Esophagus mucosa (tissue), 1 donor: ENCODE data around the gene TSPYL6. TPM values are rescaled to one million over a fixed set of nuclear protein-coding genes. Genes with fewer than 3 reads are reported as not detected.

Experiments used
- ATAC-seq: fragments of 200-7000 bp; cut with Tn5 transposase; one replicate; pipeline ENCODE4 v1.9.1; 2020
- total RNA-seq: library from RNA; stranded (reverse); gene quantifications from one replicate; pipeline ENCODE4 v1.2.4, GENCODE V29; 2023
- donor health status: DM: yes; HTN: yes; CAD: no.

The TSPYL6 gene
- total RNA-seq, 1 donor from 2014 or later: not detected

DNA sequence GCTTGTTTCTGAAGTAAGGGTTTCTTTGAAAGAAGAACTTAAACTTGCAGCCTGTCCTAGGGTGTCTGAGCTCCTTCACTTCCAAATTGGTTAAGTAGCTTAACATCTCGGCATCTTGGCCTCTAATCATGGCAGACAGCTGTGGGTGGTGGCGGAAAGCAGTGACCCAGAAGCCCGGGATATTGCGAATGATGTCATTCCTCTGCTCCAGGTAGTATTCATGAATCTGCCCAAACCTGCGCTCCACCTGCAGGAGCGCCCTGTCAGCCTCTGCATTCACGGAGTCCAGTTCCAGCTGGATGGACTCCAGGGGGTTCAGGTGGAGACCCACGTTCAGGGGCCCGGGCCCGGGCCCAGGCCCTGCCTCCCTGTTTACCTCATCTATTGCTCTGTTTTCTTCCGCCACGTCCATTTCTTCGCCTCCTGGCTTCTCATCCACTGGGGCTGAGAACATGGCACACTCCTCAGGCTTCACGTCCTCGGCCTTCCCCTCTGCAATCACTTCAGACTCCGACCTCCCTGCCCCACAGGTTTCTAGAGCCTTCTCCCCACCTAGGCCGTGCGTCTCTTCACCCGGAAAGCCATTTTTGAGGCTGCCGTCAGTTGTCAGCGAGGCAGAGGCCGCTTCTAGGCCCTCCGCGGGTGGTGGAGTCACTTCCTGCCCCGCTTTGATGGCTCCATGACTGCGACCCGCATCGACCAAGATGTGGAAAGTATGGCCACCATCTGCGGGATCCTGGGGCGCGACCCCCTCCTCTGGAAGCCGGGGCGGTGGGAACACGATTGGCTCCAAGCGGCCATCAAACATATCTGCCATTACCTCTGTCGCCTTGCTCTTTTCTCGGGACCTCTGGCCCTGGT, 569 bp downstream of the TSPYL6 start:
- no peak for ATAC-seq

DNA sequence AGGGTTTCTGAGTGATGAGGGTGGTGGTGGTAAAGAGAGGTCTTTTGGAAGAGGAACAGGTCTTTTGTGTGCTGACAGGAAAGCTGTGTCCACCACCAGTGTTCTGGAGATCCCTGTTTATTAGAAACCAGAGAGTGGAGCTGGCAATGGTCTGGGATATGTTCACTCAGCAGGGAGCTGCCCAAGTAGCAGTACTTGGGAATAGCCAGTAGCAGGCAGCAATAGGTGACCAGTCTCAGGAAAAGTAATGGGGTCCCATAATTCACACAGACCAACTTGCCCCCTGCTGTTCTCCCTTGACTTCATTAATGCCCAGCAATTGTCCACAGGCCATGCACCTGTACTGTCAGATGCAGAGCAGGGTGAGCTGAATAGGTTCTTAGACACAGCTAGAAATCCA, 1.8 kb downstream of the TSPYL6 start:
- no peak for ATAC-seq

DNA sequence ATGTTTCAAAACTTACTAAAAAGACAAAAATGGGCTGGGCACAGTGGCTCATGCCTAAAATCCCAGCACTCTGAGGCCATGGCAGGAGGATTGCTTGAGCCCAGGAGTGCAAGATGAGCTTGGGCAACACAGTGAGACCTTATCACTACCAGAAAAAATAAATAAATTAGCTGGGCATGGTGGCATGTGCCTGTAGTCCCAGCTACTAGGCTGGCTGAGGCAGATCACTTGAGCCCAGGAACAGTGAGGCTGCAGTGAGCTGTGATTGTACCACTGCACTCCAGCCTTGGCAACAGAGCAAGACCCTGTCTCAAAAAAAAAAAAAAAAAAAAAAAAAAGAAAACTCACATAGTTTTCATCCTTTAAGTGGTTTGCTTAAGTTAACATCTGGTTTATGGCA, 6.4 kb downstream of the TSPYL6 start:
- no peak for ATAC-seq

DNA sequence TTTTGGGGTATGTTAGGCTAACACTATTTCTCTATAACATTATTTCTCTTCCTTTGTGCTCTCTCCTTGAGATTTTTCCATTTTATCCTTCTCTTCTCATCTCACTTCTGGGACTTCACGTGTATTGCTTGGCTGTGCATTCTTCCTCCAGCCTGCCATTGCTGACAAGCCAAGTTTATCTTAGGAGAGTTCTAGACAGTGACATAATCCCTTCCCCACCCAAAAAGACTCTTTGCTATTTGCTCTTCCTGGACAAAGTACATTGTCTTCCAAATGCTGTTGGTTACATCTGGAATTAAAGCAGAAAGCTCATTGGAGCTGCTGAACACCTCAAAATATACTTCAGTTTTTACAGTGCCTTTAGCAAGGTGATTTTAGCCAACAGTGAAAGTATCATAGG, 8.9 kb downstream of the TSPYL6 start:
- no peak for ATAC-seq

DNA sequence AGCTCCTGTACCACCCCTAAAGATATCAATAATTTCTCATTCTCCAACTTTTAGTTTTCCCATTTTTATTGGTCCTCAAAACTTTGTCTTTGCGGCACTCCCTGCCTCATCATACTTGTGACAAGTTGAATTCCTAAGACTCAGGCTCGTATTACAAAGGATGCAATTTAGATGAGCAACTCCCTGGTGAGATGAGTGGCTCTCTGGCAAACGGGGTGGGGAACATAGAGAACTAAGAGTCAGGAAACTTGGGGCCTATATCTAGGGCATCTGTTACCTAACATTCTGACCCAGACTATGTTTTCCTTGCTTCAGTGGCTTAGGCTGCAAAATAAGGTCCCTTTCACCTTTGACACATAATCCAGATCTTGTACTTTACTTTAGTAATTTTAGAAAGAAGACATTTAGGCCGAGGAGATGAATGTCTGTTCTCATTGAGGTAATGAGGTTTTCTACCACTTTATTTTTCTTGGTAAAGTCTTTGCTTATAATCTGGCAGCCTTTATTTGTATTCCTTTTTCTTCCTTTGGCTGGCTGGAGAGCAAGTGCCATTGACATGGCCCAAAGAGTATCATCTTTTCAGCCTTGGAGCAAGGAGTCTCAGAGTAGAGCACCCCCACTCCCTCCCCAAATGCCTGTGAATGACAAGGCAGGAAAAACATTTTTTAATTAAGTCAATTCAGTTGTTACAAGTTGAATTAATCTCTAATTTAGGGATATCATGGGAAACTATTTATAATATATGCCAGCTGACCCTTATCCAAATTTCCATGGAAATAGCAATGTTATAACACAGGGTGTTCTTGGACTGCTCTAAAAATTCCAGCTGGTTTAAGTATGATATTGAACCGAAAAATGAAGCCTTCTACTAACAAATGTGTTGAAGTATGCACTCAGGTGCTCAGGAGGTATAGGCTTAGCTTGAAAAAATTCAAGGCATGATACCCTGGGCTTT, 15.2 kb downstream of the TSPYL6 start:
- no peak for ATAC-seq

DNA sequence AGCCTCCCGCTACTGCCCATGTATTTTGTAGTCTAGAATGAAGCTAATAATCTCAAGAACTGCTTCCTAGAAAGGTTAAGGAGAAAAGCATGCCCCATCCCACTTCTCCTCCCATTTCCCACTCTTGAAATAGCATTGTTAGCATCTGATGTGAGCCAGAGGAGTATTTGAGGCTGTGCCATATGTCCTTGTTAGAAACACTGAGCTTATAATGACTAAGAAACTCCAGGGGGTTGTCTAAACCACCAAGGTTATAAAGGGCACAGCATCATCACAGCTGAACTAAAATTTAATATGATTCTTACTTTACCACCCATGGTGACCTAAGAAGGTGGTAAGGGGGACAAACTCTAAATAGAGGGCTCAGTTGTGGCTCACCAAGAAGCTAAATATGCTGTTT, 16.6 kb downstream of the TSPYL6 start:
- ATAC-seq: no peak

DNA sequence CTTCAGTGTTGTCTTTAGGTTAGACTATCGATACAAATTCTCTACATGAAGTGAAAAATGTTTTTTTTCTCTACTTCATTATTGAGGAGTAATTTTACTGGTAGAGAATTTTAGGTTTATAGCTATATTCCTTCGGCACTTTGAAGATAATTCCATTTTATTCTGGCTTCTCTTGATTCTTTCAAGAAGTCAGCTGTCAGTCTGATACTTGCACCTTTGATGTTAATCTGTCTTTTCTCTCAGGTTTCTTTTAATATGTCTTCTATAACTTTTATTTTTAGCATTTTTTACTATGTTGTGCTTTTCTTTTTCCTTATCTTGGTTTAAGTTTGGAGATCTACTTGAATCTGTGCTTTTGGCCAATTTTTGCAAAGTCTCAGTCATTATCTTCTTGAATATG, 18.6 kb downstream of the TSPYL6 start:
- no peak for ATAC-seq

DNA sequence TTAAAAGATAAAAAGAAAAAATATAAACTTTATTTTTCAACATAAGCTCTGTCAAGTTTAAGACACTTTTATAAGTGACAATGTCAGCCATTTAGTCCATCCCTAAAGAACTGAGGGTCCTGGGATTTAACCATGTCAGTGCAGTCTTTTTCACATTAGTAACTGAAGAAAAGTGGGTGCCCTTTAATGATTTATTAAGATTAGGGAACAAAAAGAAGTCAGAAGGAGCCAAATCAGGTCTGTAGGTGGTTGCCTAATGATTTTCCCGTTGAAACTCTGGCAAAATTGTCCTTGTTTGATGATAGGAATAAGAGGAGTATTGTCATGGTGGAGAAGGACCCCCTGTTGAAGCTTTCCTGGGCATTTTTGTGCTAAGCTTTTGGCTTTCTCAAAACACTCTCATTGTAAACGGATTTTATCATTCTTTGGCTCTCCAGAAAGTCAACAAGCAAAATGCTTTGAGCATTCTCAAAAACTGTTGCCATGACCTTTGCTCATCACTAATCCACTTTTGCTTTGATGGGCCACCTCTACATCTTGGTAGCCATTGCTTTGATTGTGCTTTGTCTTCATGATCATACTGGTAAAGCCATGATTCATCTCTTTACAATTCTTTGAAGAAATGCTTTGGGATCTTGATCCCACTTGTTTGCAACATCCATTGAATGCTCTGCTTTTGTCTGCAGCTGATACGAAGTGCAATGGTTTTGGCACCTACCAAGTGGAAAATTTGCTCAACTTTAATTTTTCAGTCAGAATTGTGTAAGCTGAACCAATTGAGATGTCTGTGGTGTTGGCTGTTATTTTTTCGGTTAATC, 22.0 kb downstream of the TSPYL6 start:
- no peak for ATAC-seq

DNA sequence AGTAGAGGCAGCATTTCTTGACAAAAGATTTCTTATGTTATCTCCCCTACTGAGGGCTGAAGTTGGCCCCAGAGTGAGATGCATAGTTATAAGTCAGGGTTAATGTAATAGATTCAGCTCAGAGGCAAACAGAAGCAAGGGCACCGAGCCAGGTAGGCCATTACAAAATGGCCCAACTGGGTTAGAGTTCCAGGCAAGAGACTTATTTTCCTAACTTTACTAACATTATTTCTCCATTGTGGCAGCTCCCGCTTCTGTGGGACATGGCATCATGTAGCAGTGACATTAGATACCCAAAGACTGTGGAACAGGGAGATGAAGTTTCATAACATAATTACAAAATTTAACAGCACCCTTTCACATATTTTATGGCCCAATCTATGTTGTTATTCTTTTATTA, 27.1 kb downstream of the TSPYL6 start:
- no peak for ATAC-seq

DNA sequence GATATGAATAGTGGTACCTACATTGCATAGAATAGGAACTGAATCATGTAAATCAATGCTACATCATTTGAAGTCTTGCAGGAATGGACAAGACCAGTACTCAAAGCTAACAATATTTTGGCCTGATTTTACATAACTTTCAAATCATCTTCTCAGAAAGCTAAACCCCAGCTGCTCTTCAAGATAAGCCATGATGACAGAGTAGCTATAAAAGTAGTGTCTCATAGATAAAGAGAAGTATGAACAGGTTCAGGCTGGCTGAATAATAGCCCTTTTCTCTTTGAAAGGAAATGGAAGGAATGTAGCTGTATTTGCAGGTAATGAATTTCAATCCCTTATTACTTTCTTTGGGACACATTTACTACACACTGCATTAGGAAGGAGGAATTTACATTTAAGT, 28.2 kb downstream of the TSPYL6 start:
- ATAC-seq: no peak

DNA sequence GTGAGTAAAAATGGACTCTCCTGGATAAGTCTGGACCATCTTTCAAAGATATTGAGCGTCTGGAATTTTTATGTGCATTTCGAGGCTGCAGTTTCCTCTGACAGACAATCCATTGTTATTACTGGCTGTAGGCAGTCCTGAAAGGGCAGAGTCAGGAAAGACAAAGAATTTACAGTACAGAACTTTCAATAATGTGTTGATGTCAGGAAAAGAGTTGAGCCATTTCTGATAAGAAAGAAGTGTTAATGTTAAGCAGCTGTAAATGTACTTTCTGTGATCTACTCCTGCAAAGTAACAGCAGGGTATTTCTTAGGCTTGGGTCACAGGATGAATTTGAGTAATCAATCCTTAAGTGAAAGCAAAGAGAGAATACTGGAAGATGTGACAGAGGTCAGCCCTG, 29.8 kb downstream of the TSPYL6 start:
- no peak for ATAC-seq

DNA sequence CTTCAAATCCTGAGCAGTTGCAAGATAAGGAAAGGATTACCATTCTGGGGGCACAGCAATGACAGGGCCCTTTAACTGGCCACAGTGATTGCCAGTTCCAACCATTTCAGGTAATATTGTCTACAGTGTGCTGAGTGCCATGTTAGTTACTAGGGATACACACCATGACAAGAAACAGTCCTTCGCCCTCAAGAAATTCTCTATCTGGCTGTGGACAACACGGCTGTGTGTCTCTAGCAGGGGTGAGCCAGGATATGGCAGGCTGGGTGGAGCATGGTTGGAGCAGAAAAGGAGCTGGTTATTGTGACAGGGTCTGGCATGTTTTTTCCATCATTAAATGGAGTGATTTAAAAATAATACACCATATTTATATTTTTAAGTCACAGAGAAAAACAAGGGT, 31.0 kb downstream of the TSPYL6 start:
- ATAC-seq: no peak

DNA sequence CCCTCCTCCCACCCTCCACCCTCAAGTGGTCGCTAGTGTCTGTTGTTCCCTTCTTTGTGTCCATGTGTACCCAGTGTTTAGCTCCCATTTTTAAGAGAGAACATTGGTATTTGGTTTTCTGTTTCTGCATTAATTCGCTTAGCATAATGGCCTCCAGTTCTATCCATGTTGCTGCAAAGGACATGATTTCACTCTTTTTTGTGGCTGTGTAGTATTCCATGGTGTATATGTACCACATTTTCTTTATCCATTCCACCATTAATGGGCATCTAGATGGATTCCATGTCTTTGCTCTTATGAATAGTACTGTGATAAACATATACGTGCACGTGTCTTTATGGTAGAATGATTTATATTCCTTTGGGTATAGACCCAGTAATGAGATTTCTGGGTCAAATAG, 42.9 kb downstream of the TSPYL6 start:
- ATAC-seq: no peak

DNA sequence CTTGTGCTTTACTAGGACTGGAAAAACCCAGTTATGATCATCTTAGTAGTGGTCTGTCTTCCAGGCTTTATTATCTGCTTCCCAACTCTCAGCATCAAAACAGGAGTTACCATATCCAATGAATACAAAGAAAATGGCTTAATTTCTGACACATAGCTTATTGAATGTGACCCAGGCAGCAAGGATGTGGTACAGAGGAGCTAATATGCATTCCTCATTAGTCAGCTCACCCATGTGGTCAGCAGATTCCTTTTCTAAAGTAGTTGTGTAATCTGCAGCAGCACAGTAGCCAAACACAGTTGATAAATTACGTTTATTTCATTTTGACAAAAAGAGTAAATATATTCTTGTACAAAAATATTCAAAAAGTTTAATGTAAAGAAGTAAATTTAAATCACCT, 43.6 kb downstream of the TSPYL6 start:
- no peak for ATAC-seq

DNA sequence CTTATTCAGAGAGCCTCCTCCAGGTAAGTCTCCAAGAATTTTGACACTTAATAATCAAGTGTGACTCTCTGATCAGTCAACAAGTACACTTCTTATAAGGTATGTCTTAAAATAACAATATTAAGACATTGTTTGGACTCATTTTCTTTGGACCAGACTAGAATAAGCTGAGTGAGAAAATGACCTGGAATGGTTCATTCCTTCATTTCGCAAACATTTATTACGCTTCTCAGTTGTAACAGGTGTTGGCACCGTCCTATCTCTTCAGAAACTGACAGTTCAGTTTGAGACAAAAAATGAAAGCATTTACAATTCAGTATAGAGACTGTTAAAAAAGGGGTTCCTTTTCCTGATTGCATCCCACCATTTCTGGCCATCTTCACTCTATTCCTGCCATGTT, 46.6 kb downstream of the TSPYL6 start:
- no peak for ATAC-seq

DNA sequence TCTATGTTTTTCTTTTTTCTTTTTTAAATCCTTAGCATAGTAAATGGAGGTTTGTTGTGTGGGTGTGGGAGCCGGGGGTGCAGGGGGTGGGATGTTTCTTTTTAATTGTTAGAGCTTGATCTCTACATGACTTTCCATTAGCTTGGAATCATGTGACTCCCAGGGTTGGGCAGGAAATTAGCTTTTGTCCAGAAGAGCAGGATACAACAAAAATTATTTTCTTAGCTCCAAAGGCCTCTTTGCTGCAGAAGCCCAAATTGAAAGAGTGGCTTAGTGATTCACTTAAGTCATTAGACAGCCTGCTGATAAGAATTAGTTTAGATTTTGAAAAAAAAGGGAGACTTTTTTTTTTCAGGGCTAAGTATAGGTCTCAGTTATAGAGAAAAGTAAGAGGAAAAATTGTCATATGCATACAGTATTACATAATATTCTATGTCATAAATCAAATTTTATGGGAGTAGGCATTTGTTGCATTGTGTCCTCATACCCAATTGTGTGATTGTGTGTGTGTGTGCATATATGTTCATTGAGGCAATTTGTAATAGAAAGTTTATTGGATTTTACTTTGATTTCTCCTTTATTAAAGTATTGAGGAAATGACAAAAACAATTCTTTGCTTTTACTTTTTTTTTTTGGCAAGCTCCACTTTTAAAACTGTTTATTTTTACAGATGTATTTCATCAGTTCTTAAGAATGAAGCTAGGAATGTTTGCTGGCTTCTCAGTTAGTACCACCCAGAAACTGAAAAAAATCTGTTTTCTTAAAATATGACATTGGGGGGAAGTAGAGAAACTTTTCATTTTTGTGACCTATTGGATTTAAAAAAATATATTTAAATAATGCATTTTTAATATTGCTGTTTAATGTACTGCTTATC, 47.4 kb downstream of the TSPYL6 start:
- no peak for ATAC-seq

DNA sequence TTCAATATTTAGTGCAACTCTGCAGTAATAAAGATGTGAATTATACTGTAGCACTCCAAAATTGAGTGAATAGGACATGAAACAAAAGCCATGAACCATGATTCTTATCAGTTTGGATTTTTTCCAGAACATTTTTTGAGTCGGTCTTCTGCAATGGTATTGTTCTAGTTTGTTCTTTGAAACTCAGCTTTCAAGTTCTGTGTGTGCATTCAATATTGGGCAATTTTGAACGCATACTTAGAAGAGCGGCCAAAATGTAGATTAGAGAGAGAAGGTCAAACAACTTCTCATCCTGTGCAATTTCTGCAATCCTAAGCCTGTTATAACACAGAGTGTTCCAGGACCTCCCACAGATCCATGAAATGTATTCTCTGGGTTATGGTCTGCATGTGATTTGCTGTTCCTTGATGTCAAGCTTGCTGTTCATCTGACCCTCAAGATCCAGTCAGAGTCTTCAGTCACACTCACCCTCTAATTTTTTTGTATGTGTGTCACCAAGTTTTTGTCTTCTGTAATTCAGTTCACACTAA, 48.3 kb downstream of the TSPYL6 start:
- no peak for ATAC-seq

DNA sequence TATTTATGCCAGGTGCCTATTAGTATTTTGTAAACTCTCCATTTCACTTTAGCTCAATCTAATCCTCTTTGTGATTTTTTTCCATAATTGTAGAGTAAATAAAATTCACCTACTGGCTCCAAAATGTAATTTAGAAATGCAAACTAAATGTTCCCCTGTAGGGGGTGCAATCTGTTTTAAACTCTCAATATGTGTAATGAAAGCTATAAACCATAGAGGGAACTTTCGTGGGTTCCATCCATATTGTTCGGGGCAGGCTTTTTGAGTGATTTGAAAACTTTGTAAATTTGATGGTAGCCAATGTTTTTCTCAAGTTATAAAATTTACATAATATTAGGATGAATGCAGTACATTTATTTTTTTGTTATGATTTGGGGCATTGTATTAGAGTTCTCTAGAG, 49.4 kb downstream of the TSPYL6 start:
- ATAC-seq: no peak

DNA sequence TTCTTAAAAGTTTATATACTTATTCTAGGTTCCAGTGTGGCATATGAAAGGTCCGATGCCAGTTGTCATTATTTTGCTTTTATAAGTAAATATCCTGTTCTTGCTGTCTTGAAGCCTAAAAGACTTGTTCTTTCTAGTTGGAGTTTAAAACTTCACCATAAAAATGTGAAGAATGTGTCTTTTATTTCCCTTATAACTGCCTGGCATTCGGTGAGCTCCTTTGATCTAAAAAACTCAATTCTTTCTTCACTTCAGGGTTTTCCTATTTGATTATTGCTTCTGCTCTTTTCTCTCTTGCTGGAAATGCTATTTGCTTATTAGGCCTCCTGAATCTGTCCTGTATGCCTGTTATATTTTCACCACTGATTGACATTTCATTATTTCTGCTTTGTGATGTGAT, 51.6 kb downstream of the TSPYL6 start:
- ATAC-seq: no peak
